Activated B cell treated with CpG ODN at 0.5 μM for 24 hours (primary cell): ENCODE data around the gene TRPV3. TPM values are rescaled to one million over a fixed set of nuclear protein-coding genes. Genes with fewer than 3 reads are reported as not detected.

Experiments
- ATAC-seq: fragments of 200-7000 bp; cut with Tn5 transposase; one replicate; pipeline ENCODE4 v1.10.0; 2021; ENCODE audit warnings: low read depth, mild to moderate bottlenecking, moderate library complexity
- CTCF ChIA-PET: fragments of 350-600 bp; sonication (Branson Sonifier 250); formaldehyde crosslinking; loops from one replicate; lab custom pipeline; 2021; ENCODE audit warnings: antibody characterized with exemption; lab: Charles Lee
- POLR2A ChIA-PET: fragments of 350-600 bp; sonication (Branson Sonifier 250); formaldehyde crosslinking; loops from one replicate; lab custom pipeline; 2021; ENCODE audit warnings: antibody characterized with exemption; lab: Charles Lee
- DNase-seq: peaks from one replicate; pipeline ENCODE4 v3.0.0; 2022
- H3K27ac Mint-ChIP-seq: one replicate; pipeline ENCODE4 v1.8.0; 2020; ENCODE audit warnings: mixed read lengths
- H3K27me3 Mint-ChIP-seq: one replicate; pipeline ENCODE4 v1.8.0; 2021; ENCODE audit warnings: mixed read lengths
- H3K36me3 Mint-ChIP-seq: one replicate; pipeline ENCODE4 v1.8.0; 2021; ENCODE audit warnings: low read depth, mixed read lengths
- H3K4me1 Mint-ChIP-seq: one replicate; pipeline ENCODE4 v1.8.0; 2021; ENCODE audit warnings: mixed read lengths
- H3K4me3 Mint-ChIP-seq: one replicate; pipeline ENCODE4 v1.8.0; 2020; ENCODE audit warnings: mild to moderate bottlenecking, mixed read lengths
- H3K9me3 Mint-ChIP-seq: one replicate; pipeline ENCODE4 v1.8.0; 2020; ENCODE audit warnings: mixed read lengths
- intact Hi-C: fragments of 100-400 bp; cut with micrococcal nuclease; formaldehyde crosslinking; loops from one replicate; pipeline ENCODE4 v1.15.1; 2024
- total RNA-seq: library from RNA; stranded (reverse); gene quantifications from 2 replicates; pipeline ENCODE4 v1.2.3, GENCODE V29; 2022
- TF ChIP-seq, protein P1 (sequence below): fragments of 200-600 bp; IDR thresholded peaks from one replicate; pipeline ENCODE4 v1.8.0; 2022; ENCODE audit warnings: antibody characterized with exemption, mild to moderate bottlenecking

Gene TRPV3
- total RNA-seq, 1 donor from 2014 or later: 10.2 TPM

DNA sequence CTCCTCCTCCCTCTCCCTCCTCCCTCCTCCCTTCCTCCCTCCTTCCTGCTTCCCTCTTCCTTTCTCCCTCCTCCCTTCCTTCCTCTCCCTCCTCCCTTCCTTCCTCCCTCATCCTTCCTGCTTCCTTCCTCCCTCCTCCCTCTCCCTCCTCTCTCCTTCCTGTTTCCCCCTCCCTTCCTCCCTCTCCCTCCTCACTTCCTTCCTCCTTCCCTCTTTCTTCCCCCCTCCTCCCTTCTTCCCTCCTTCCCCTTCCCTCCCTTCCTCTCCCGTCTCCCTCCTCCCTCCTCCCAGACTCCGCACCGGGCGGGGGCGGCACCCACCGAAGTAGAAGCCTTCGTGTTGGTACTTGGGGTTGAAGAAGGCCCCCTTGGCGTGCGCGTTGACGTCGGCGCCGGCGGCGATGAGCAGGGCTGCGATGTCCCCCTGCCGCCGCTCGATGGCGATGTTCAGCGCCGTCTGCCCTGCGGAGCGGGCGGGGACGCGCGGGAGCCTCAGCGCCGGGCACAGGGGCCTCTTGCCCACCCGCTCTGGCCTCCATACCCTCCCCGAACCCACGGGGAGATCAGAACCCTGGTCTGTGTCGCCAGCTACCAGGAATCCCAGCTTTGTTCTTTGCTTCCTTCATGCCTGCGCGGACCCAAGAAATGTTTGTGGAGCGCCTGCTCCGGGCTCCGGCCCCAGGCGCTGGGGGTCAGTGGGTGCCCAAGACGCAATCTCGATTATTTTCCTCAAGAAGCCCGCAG, 22.2 kb downstream of the TRPV3 start:
- TF ChIP-seq, protein P1, sequence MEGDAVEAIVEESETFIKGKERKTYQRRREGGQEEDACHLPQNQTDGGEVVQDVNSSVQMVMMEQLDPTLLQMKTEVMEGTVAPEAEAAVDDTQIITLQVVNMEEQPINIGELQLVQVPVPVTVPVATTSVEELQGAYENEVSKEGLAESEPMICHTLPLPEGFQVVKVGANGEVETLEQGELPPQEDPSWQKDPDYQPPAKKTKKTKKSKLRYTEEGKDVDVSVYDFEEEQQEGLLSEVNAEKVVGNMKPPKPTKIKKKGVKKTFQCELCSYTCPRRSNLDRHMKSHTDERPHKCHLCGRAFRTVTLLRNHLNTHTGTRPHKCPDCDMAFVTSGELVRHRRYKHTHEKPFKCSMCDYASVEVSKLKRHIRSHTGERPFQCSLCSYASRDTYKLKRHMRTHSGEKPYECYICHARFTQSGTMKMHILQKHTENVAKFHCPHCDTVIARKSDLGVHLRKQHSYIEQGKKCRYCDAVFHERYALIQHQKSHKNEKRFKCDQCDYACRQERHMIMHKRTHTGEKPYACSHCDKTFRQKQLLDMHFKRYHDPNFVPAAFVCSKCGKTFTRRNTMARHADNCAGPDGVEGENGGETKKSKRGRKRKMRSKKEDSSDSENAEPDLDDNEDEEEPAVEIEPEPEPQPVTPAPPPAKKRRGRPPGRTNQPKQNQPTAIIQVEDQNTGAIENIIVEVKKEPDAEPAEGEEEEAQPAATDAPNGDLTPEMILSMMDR: no peak
- no peaks in the 10 kb centered on the region for H3K27me3 Mint-ChIP-seq
- ChIA-PET CTCF (interaction anchor here (1.3 kb wide), 2 partner anchors 21 to 24 kb away, joined by 5 to 6 read pairs; no protein-coding TSS in a partner anchor), POLR2A (interaction anchor here (0.7 to 1.4 kb wide), 3 partner anchors 23 to 175 kb away, joined by 3 to 4 read pairs (median 3); no protein-coding TSS in a partner anchor)
- H3K4me1 Mint-ChIP-seq: peaks cover 13% of the 10 kb centered on the region
- ATAC-seq: peak; percentile 97
- peak overlapping the region; percentile 67 for H3K4me3 Mint-ChIP-seq
- DNase-seq: peak; percentile 53
- intact Hi-C loops: loop anchor here (2.0 to 5.0 kb wide), 4 partner anchors 21 to 488 kb away; partner anchors contain the start of genes CTNS, SHPK and TRPV3
- peaks cover 3% of the 10 kb centered on the region for H3K36me3 Mint-ChIP-seq
- no peaks in the 10 kb centered on the region for H3K9me3 Mint-ChIP-seq
- H3K27ac Mint-ChIP-seq: no peak overlapping the region

DNA sequence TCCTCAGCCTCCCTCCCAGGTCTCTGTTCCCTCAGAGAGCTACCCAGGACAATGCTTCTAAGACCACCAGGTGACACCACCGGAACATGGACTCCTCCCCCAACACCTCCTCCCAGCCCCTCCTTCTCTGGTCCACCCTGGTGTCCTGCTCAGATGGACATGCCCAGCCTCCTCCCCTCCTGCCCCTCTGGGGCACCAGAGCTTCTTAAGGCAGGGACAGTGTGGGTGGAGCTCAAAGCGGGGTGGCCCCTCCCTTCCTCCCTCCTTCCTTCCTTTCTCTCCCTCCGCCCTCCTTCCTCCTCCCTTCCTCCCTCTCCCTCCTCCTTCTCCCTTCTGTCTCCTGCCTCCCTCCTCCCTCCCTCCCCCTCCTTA, 22.7 kb downstream of the TRPV3 start:
- POLR2A ChIA-PET: interaction anchor here (0.7 to 0.9 kb wide), 3 partner anchors 24 to 176 kb away, joined by 3 to 4 read pairs (median 3); partner anchors contain the start of genes CTNS and SHPK
- intact Hi-C loops: loop anchor here (2.0 to 5.0 kb wide), 4 partner anchors 22 to 488 kb away; partner anchors contain the start of genes CTNS, SHPK and TRPV3
- no peak for ATAC-seq
- TF ChIP-seq, protein P1: no peak
- Mint-ChIP-seq H3K9me3 (no peaks in the 10 kb centered on the region), H3K36me3 (peaks cover 3% of the 10 kb centered on the region), H3K27ac (no peak overlapping the region), H3K4me3 (no peak overlapping the region), H3K4me1 (peaks cover 13% of the 10 kb centered on the region), H3K27me3 (no peaks in the 10 kb centered on the region)
- CTCF ChIA-PET: no interaction called here
- DNase-seq: no peak

DNA sequence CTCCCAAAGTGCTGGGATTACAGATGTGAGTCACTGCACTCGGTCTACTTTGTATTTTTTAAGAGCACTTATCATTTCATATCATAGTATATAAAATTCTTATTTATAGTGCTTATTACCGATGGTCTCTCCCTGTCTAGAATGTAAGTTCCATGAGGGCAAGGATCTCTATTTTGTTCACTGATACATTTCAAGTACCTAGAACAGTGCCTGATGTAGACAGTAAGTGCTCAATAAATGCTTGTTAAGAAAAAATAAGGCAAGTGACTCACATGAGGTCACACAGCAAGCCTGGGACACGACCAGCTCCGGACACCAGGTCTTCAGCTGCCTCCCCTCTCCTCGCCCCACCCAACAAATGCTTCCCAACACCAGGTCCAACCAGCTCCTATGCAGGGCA, 23.9 kb downstream of the TRPV3 start:
- intact Hi-C loops: loop anchor here (2.0 kb wide), 1 partner anchor 23 kb away; the partner anchor contains the start of gene TRPV3
- Mint-ChIP-seq H3K4me1 (peaks cover 13% of the 10 kb centered on the region), H3K9me3 (no peaks in the 10 kb centered on the region), H3K36me3 (peaks cover 3% of the 10 kb centered on the region), H3K27ac (no peak overlapping the region), H3K4me3 (no peak overlapping the region), H3K27me3 (no peaks in the 10 kb centered on the region)
- DNase-seq (no peak), ATAC-seq (no peak)
- CTCF ChIA-PET: no interaction called here
- TF ChIP-seq, protein P1: no peak
- POLR2A ChIA-PET: no interaction called here

DNA sequence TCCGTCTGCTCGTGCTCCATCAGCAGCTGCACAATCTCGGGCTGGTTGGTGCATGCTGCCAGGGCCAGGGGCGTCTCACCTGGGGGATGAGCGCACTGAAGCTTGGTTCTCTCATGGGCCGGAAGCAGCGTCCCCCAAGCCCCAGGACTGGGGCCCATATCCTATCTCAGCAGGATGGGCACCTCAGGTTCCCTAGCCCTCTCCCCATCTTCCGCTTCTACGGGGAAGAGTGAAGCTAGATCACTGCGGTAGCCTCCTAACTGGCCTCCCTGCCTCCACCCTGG, 24.8 kb downstream of the TRPV3 start:
- intact Hi-C loops: no loop called here
- POLR2A ChIA-PET: no interaction called here
- Mint-ChIP-seq H3K4me1 (peaks cover 13% of the 10 kb centered on the region), H3K4me3 (no peak overlapping the region), H3K27me3 (no peaks in the 10 kb centered on the region), H3K36me3 (peaks cover 4% of the 10 kb centered on the region), H3K27ac (peak overlapping the region; percentile 41), H3K9me3 (no peaks in the 10 kb centered on the region)
- ATAC-seq (no peak), DNase-seq (no peak)
- TF ChIP-seq, protein P1: no peak
- CTCF ChIA-PET: no interaction called here

DNA sequence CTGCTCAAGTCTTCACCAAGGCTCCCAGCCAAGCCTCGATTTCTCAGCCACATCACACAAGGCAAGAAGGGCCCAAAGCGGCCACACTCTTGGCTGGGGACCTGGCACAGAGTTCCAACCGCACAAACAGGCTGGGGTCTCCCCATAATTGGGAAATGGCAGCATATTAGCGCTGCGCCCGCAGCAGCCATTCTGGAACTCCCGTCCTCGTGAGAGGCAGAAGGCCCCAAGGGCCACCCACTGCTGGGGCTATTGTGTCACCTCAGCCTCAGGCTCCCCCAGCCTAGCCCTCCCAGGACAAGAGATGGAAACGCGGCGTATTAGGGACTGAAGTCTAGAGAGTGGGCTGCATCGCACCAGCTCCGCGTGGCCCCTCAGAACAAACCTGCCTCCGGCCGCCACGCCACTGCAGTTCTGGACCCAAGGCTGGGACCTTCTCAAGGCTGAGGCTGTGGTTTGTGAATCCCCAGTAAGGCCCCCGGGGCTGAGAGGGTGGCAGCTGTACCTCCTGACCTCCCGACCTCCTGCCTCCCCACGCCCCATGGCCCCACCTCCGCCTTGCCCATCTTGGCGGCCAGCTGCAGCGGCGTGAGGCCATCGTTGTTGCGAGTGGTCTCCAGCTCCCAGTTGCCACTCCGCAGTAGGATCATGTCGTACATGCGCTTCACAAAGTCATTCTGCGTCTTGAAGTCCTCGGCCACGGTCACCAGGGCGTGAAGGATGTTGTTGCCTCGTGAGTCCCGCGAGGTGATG, 25.3 kb downstream of the TRPV3 start:
- no peaks in the 10 kb centered on the region for H3K9me3 Mint-ChIP-seq
- CTCF ChIA-PET: no interaction called here
- ATAC-seq (no peak), DNase-seq (no peak)
- peaks cover 7% of the 10 kb centered on the region for H3K36me3 Mint-ChIP-seq
- no peaks in the 10 kb centered on the region for H3K27me3 Mint-ChIP-seq
- POLR2A ChIA-PET: no interaction called here
- TF ChIP-seq, protein P1: no peak
- intact Hi-C loops: no loop called here
- peaks cover 13% of the 10 kb centered on the region for H3K4me1 Mint-ChIP-seq
- H3K4me3 Mint-ChIP-seq: no peak overlapping the region
- H3K27ac Mint-ChIP-seq: no peak overlapping the region
